ENCODE data around the gene GPR160. TPM values are rescaled to one million over a fixed set of nuclear protein-coding genes. Genes with fewer than 3 reads are reported as not detected.

The GPR160 gene
- total and polyA plus RNA-seq, 2 of the 13 experiments (the other 11 are each of a cell fraction or from before 2014, with no cell fraction given), result 12.1 to 23.2 TPM

DNA sequence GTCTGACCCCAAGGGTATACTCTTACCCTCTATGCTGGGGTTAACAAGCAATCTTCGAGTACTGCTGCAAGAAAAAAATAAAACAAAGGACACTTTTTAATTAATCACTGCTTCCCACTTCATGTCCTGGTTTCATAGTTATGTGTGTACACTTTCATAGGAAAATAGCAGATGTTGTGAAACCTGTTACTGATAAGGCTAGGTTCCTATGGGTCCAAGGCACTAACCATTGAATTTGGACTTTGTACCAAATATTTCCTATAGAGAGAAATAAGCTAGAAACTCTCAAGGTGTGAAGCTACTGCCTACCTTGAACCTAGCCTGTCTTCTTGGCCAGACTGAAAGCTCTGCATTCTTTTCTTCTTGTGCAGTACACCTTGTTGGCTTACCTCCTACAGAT lies 14.6 kb upstream of the GPR160 start (continued):
- TF ChIP-seq HMG20B (CRISPR knock-in tag; conservative IDR thresholded peaks at IDR 0.05) (0 out of 2 replicates have a peak, but pooled peaks have one; percentile 30), ZNF333 (CRISPR knock-in tag; IDR thresholded peaks at IDR 0.05; ENCODE audit: borderline replicate concordance) (no peak), NR2C2 (CRISPR knock-in tag; IDR thresholded peaks at IDR 0.05; ENCODE audit: borderline replicate concordance) (no peak), BORCS8-MEF2B (CRISPR knock-in tag; IDR thresholded peaks at IDR 0.05) (no peak), FOXP1 (IDR thresholded peaks at IDR 0.05) (no peak), FOXP1 (CRISPR knock-in tag; IDR thresholded peaks at IDR 0.05) (no peak), TCF7 (IDR thresholded peaks at IDR 0.05; ENCODE audit: low read depth) (no peak), ZC3H13 (CRISPR knock-in tag; IDR thresholded peaks at IDR 0.05) (no peak), KDM5A (IDR thresholded peaks at IDR 0.05; ENCODE audit: borderline replicate concordance, low read length) (no peak), TMF1 (CRISPR knock-in tag; IDR thresholded peaks at IDR 0.05; ENCODE audit: low read depth) (no peak), HMGA1 (CRISPR knock-in tag; conservative IDR thresholded peaks at IDR 0.05) (no peak), TSC22D2 (CRISPR knock-in tag; IDR thresholded peaks at IDR 0.05; ENCODE audit: borderline replicate concordance) (no peak), HNF4A (CRISPR knock-in tag; IDR thresholded peaks at IDR 0.05) (peak; percentile 85), EP300 (IDR thresholded peaks at IDR 0.05; ENCODE audit: low read depth in 2 of 2, low read length in 2 of 2) (0 out of 4 replicates have a peak, but pooled peaks of 1 of the 2 experiments have one; percentile 29), EP300 (CRISPR knock-in tag; IDR thresholded peaks at IDR 0.05; ENCODE audit: borderline replicate concordance) (no peak), TEAD3 (CRISPR knock-in tag; optimal IDR thresholded peaks at IDR 0.05; ENCODE audit: borderline replicate concordance) (no peak), TBX3 (IDR thresholded peaks at IDR 0.05; ENCODE audit: borderline replicate concordance) (no peak), KDM4B (CRISPR knock-in tag; IDR thresholded peaks at IDR 0.05) (no peak)
- TF ChIP-seq, protein P1, sequence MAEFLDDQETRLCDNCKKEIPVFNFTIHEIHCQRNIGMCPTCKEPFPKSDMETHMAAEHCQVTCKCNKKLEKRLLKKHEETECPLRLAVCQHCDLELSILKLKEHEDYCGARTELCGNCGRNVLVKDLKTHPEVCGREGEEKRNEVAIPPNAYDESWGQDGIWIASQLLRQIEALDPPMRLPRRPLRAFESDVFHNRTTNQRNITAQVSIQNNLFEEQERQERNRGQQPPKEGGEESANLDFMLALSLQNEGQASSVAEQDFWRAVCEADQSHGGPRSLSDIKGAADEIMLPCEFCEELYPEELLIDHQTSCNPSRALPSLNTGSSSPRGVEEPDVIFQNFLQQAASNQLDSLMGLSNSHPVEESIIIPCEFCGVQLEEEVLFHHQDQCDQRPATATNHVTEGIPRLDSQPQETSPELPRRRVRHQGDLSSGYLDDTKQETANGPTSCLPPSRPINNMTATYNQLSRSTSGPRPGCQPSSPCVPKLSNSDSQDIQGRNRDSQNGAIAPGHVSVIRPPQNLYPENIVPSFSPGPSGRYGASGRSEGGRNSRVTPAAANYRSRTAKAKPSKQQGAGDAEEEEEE (CRISPR knock-in tag; IDR thresholded peaks at IDR 0.05; ENCODE audit: borderline replicate concordance), result no peak
- TF ChIP-seq, protein P2, sequence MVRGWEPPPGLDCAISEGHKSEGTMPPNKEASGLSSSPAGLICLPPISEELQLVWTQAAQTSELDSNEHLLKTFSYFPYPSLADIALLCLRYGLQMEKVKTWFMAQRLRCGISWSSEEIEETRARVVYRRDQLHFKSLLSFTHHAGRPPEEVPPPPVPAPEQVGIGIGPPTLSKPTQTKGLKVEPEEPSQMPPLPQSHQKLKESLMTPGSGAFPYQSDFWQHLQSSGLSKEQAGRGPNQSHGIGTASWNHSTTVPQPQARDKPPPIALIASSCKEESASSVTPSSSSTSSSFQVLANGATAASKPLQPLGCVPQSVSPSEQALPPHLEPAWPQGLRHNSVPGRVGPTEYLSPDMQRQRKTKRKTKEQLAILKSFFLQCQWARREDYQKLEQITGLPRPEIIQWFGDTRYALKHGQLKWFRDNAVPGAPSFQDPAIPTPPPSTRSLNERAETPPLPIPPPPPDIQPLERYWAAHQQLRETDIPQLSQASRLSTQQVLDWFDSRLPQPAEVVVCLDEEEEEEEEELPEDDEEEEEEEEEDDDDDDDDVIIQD (CRISPR knock-in tag; IDR thresholded peaks at IDR 0.05; ENCODE audit: low read depth), result 0 out of 2 replicates have a peak, but pooled peaks have one; percentile 14
- TF ChIP-seq, protein P3, sequence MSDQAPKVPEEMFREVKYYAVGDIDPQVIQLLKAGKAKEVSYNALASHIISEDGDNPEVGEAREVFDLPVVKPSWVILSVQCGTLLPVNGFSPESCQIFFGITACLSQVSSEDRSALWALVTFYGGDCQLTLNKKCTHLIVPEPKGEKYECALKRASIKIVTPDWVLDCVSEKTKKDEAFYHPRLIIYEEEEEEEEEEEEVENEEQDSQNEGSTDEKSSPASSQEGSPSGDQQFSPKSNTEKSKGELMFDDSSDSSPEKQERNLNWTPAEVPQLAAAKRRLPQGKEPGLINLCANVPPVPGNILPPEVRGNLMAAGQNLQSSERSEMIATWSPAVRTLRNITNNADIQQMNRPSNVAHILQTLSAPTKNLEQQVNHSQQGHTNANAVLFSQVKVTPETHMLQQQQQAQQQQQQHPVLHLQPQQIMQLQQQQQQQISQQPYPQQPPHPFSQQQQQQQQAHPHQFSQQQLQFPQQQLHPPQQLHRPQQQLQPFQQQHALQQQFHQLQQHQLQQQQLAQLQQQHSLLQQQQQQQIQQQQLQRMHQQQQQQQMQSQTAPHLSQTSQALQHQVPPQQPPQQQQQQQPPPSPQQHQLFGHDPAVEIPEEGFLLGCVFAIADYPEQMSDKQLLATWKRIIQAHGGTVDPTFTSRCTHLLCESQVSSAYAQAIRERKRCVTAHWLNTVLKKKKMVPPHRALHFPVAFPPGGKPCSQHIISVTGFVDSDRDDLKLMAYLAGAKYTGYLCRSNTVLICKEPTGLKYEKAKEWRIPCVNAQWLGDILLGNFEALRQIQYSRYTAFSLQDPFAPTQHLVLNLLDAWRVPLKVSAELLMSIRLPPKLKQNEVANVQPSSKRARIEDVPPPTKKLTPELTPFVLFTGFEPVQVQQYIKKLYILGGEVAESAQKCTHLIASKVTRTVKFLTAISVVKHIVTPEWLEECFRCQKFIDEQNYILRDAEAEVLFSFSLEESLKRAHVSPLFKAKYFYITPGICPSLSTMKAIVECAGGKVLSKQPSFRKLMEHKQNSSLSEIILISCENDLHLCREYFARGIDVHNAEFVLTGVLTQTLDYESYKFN (CRISPR knock-in tag; conservative IDR thresholded peaks at IDR 0.05), result peak; percentile 38; the same call in 1 of the 2 replicates
- TF ChIP-seq, protein P4, sequence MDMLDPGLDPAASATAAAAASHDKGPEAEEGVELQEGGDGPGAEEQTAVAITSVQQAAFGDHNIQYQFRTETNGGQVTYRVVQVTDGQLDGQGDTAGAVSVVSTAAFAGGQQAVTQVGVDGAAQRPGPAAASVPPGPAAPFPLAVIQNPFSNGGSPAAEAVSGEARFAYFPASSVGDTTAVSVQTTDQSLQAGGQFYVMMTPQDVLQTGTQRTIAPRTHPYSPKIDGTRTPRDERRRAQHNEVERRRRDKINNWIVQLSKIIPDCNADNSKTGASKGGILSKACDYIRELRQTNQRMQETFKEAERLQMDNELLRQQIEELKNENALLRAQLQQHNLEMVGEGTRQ (IDR thresholded peaks at IDR 0.05; ENCODE audit: low read depth, low read length), result no peak
- TF ChIP-seq, protein P4 (CRISPR knock-in tag; IDR thresholded peaks at IDR 0.05; ENCODE audit: borderline replicate concordance), result no peak
